Measurements from ENCODE around the gene GPR160. TPM values are rescaled to one million over a fixed set of nuclear protein-coding genes. Genes with fewer than 3 reads are reported as not detected.

The GPR160 gene

DNA sequence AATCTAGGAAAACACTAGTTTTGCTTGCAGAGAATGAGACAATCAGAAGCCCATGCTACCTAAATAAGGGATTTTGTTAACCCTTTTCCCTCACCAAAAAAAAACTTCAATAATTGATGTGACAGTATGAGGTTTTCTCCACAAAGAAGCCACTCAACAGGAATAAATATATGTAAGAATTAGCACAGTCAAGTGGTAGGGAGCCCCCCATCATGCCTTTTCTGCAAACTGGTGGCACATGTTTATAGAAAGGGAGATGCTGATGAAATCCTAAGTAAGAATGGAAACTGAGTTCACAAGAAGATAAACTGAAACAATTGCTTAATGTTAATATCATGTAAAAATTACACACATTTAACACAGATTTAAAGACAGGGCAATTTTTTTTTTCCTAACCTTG is 92.7 kb downstream of the GPR160 start:
- peaks cover 3% of the 10 kb centered on the region for H3K9me3 ChIP-seq (ENCODE audit: control insufficient read depth, low read length)
- H3K18ac ChIP-seq (ENCODE audit: low read depth in 1 of 2, low read length in 2 of 2), result no peak overlapping the region
- H3K4me3 ChIP-seq (ENCODE audit: insufficient read depth in 1 of 2, low read depth in 1 of 2, low read length in 2 of 2), result no peak overlapping the region
- no peak overlapping the region for H3K23ac ChIP-seq (ENCODE audit: low read length in 2 of 2)
- no peak overlapping the region for H3K14ac ChIP-seq (ENCODE audit: low read length in 2 of 2)
- H2AK5ac ChIP-seq (ENCODE audit: low read length, severe bottlenecking), result no peak overlapping the region
- H4K8ac ChIP-seq (ENCODE audit: low read length), result no peak overlapping the region
- H3K27ac ChIP-seq (ENCODE audit: low read length, poor library complexity, severe bottlenecking), result no peak overlapping the region
- no peak overlapping the region for H4K91ac ChIP-seq (ENCODE audit: low read length)
- peaks cover 21% of the 10 kb centered on the region for H3K79me1 ChIP-seq (replicated peaks; ENCODE audit: low read length, poor library complexity, severe bottlenecking)
- H2BK12ac ChIP-seq (ENCODE audit: low read length in 2 of 2), result no peak overlapping the region
- H2BK5ac ChIP-seq (ENCODE audit: low read depth, low read length, poor library complexity, severe bottlenecking), result no peak overlapping the region
- no peak overlapping the region for H3K4ac ChIP-seq (ENCODE audit: low read depth in 1 of 2, low read length in 2 of 2)
- DNase-seq, result peak; percentile 11
- H3K9ac ChIP-seq (ENCODE audit: low read length), result no peak overlapping the region
- no peak overlapping the region for H2AFZ ChIP-seq (ENCODE audit: low read depth, low read length)
- H3K36me3 ChIP-seq (ENCODE audit: control insufficient read depth in 1 of 2, insufficient read depth in 2 of 2, low read depth in 1 of 2, low read length in 2 of 2), result peaks cover 29 to 74% of the 10 kb centered on the region in 2 experiments
- no peak overlapping the region for H2BK120ac ChIP-seq (ENCODE audit: low read depth, low read length)
- H3K4me1 ChIP-seq (ENCODE audit: control insufficient read depth, insufficient read depth, low read depth, low read length), result no peaks in the 10 kb centered on the region
- no peak overlapping the region for H2BK15ac ChIP-seq (ENCODE audit: low read depth, poor library complexity, severe bottlenecking)
- no peak overlapping the region for H3K4me2 ChIP-seq (ENCODE audit: low read length, poor library complexity, severe bottlenecking)
- H3K27me3 ChIP-seq (ENCODE audit: control insufficient read depth in 1 of 2, insufficient read depth in 1 of 2, low read length in 2 of 2), result no peaks in the 10 kb centered on the region

- H2BK15ac ChIP-seq (ENCODE audit: low read depth, poor library complexity, severe bottlenecking), result no peak overlapping the region
- H2AK5ac ChIP-seq (ENCODE audit: low read length, severe bottlenecking), result no peak overlapping the region
- H3K79me1 ChIP-seq (replicated peaks; ENCODE audit: low read length, poor library complexity, severe bottlenecking), result peaks cover 24% of the 10 kb centered on the region
- no peak overlapping the region for H3K4me2 ChIP-seq (ENCODE audit: low read length, poor library complexity, severe bottlenecking)
- no peak overlapping the region for H3K4me3 ChIP-seq (ENCODE audit: insufficient read depth in 1 of 2, low read depth in 1 of 2, low read length in 2 of 2)
- no peak overlapping the region for H3K14ac ChIP-seq (ENCODE audit: low read length in 2 of 2)
- H3K4ac ChIP-seq (ENCODE audit: low read depth in 1 of 2, low read length in 2 of 2), result no peak overlapping the region
- H3K4me1 ChIP-seq (ENCODE audit: control insufficient read depth, insufficient read depth, low read depth, low read length), result no peaks in the 10 kb centered on the region
- H3K36me3 ChIP-seq (ENCODE audit: control insufficient read depth in 1 of 2, insufficient read depth in 2 of 2, low read depth in 1 of 2, low read length in 2 of 2), result peaks cover 26 to 86% of the 10 kb centered on the region in 2 experiments
- H3K9ac ChIP-seq (ENCODE audit: low read length), result no peak overlapping the region
- no peak overlapping the region for H2AFZ ChIP-seq (ENCODE audit: low read depth, low read length)
- no peak overlapping the region for H4K8ac ChIP-seq (ENCODE audit: low read length)
- H4K91ac ChIP-seq (ENCODE audit: low read length), result no peak overlapping the region
- H3K18ac ChIP-seq (ENCODE audit: low read depth in 1 of 2, low read length in 2 of 2), result no peak overlapping the region
- no peak overlapping the region for H2BK12ac ChIP-seq (ENCODE audit: low read length in 2 of 2)
- H3K23ac ChIP-seq (ENCODE audit: low read length in 2 of 2), result no peak overlapping the region
- H2BK5ac ChIP-seq (ENCODE audit: low read depth, low read length, poor library complexity, severe bottlenecking), result no peak overlapping the region
- DNase-seq, result no peak
- no peak overlapping the region for H2BK120ac ChIP-seq (ENCODE audit: low read depth, low read length)
- no peak overlapping the region for H3K27ac ChIP-seq (ENCODE audit: low read length, poor library complexity, severe bottlenecking)
- WGBS, result 64% methylated on average over 1 of the region's 2 CpGs
- H3K9me3 ChIP-seq (ENCODE audit: control insufficient read depth, low read length), result peaks cover 3% of the 10 kb centered on the region
- H3K27me3 ChIP-seq (ENCODE audit: control insufficient read depth in 1 of 2, insufficient read depth in 1 of 2, low read length in 2 of 2), result no peaks in the 10 kb centered on the region
Observed at GRCh38 chr3:170132335-170132734, 94.5 kb downstream of the GPR160 start.

Small RNAs within 50 kb of the gene (small RNA-seq; reads per million reads assigned to genes)
- not detected for gene RNU4-38P (ENCODE audit: low read depth)

All from mesenchymal stem cell (in vitro differentiated cells and primary cell).